MCF 10A (cell line): Measurements from ENCODE around the gene IGDCC3. TPM values are rescaled to one million over a fixed set of nuclear protein-coding genes. Genes with fewer than 3 reads are reported as not detected.

ENCODE experiments used
- BruUV-seq: library from RNA; stranded (reverse); fragments of 400-500 nt; replicated peaks from 2 replicates; lab custom pipeline; 2021; lab: Mats Ljungman, UMichigan
- CTCF ChIA-PET: fragments of 300-600 bp; sonication (Branson Sonifier 250); formaldehyde crosslinking; extraction: SDS; loops from one replicate; lab custom pipeline; 2021; ENCODE audit warnings: antibody characterized with exemption, inconsistent platforms; lab: Yijun Ruan, JAX
- POLR2A ChIA-PET: fragments of 300-600, 350-650 bp; sonication (Branson Sonifier 250); formaldehyde crosslinking; extraction: SDS; loops from one replicate; lab custom pipeline; 2020; ENCODE audit warnings: antibody characterized with exemption, inconsistent platforms; lab: Yijun Ruan, JAX
- DNase-seq: peaks from one replicate; pipeline ENCODE4 v3.0.0-alpha.2; 2018; ENCODE audit not compliant: unreplicated experiment
- H3K27ac Mint-ChIP-seq: one replicate; pipeline ENCODE4 v1.8.0; 2022; ENCODE audit warnings: mild to moderate bottlenecking, low read depth, mixed read lengths; ENCODE audit not compliant: unreplicated experiment
- H3K27me3 Mint-ChIP-seq: one replicate; pipeline ENCODE4 v1.8.0; 2022; ENCODE audit warnings: mixed read lengths; ENCODE audit not compliant: insufficient read depth, unreplicated experiment
- H3K36me3 Mint-ChIP-seq: one replicate; pipeline ENCODE4 v1.8.0; 2022; ENCODE audit warnings: mild to moderate bottlenecking, moderate library complexity, mixed read lengths; ENCODE audit not compliant: insufficient read depth, unreplicated experiment
- H3K4me1 Mint-ChIP-seq: one replicate; pipeline ENCODE4 v1.8.0; 2022; ENCODE audit warnings: mixed read lengths; ENCODE audit not compliant: insufficient read depth, unreplicated experiment
- H3K4me3 Mint-ChIP-seq: one replicate; pipeline ENCODE4 v1.8.0; 2022; ENCODE audit warnings: mild to moderate bottlenecking, moderate library complexity, mixed read lengths; ENCODE audit not compliant: unreplicated experiment
- H3K9me3 Mint-ChIP-seq: one replicate; pipeline ENCODE4 v1.8.0; 2022; ENCODE audit warnings: mixed read lengths; ENCODE audit not compliant: unreplicated experiment
- CTCF ChIP-seq: fragments of 200-600 bp; IDR thresholded peaks from one replicate; pipeline ENCODE4 v1.8.0; 2022; ENCODE audit warnings: antibody characterized with exemption, mild to moderate bottlenecking; ENCODE audit not compliant: unreplicated experiment
- intact Hi-C: fragments of 100-400 bp; cut with micrococcal nuclease; formaldehyde crosslinking; loops from 2 replicates; pipeline ENCODE4 v1.14.1; 2022
- total RNA-seq: library from RNA; stranded (reverse); gene quantifications from 2 replicates; pipeline ENCODE4 v1.2.3, GENCODE V29; 2022

IGDCC3 gene
- total RNA-seq, 1 experiment from 2014 or later = not detected

GRCh38 chr15:65416845-65417416 lies 39.1 kb upstream of the IGDCC3 start:
- TF ChIP-seq CTCF = no peak
- Mint-ChIP-seq H3K4me1 (peaks cover 2% of the 10 kb centered on the region), H3K9me3 (no peaks in the 10 kb centered on the region), H3K27ac (no peak overlapping the region), H3K4me3 (no peak overlapping the region), H3K36me3 (no peaks in the 10 kb centered on the region), H3K27me3 (peaks cover 16% of the 10 kb centered on the region)
- ChIA-PET CTCF (interaction anchor here (2.0 to 2.3 kb wide), 2 partner anchors 17 to 31 kb away, joined by 5 to 13 read pairs; no protein-coding TSS in a partner anchor), POLR2A (interaction anchor here (0.7 kb wide), 1 partner anchor 223 kb away, joined by 3 read pairs; no protein-coding TSS in a partner anchor)
- no peak for DNase-seq
- no TSS peak for BruUV-seq
- intact Hi-C loops = no loop called here

- no peak overlapping the region for H3K27ac Mint-ChIP-seq
- peaks cover 26% of the 10 kb centered on the region for H3K27me3 Mint-ChIP-seq
- H3K4me1 Mint-ChIP-seq = no peaks in the 10 kb centered on the region
- no peak for DNase-seq
- H3K9me3 Mint-ChIP-seq = no peaks in the 10 kb centered on the region
- ChIA-PET POLR2A (no interaction called here), CTCF (interaction anchor here (0.6 to 1.1 kb wide), 2 partner anchors 12 to 28 kb away, joined by 3 to 4 read pairs; no protein-coding TSS in a partner anchor)
- no peaks in the 10 kb centered on the region for H3K36me3 Mint-ChIP-seq
- H3K4me3 Mint-ChIP-seq = no peak overlapping the region
- TF ChIP-seq CTCF = no peak
- no TSS peak for BruUV-seq
- intact Hi-C loops = no loop called here
These were observed 37.2 kb upstream of the IGDCC3 start for GRCh38 chr15:65414841-65415621.

GRCh38 chr15:65413760-65414144 lies 36.0 kb upstream of the IGDCC3 start:
- CTCF ChIA-PET = interaction anchor here (0.6 to 1.2 kb wide), 4 partner anchors 14 to 104 kb away, joined by 3 to 5 read pairs (median 4); no protein-coding TSS in a partner anchor
- H3K27me3 Mint-ChIP-seq = peaks cover 33% of the 10 kb centered on the region
- no peak overlapping the region for H3K4me3 Mint-ChIP-seq
- intact Hi-C loops = no loop called here
- peaks cover 5% of the 10 kb centered on the region for H3K4me1 Mint-ChIP-seq
- POLR2A ChIA-PET = no interaction called here
- no peak for TF ChIP-seq CTCF
- no peaks in the 10 kb centered on the region for H3K36me3 Mint-ChIP-seq
- no peaks in the 10 kb centered on the region for H3K9me3 Mint-ChIP-seq
- no TSS peak for BruUV-seq
- no peak overlapping the region for H3K27ac Mint-ChIP-seq
- DNase-seq = no peak

- ChIA-PET CTCF (interaction anchor here (0.6 to 1.2 kb wide), 4 partner anchors 13 to 103 kb away, joined by 3 to 5 read pairs (median 4); no protein-coding TSS in a partner anchor), POLR2A (no interaction called here)
- Mint-ChIP-seq H3K4me3 (no peak overlapping the region), H3K27me3 (peaks cover 29% of the 10 kb centered on the region), H3K27ac (no peak overlapping the region), H3K36me3 (no peaks in the 10 kb centered on the region), H3K9me3 (no peaks in the 10 kb centered on the region), H3K4me1 (peaks cover 5% of the 10 kb centered on the region)
- no peak for TF ChIP-seq CTCF
- DNase-seq = no peak
- intact Hi-C loops = no loop called here
- BruUV-seq = no TSS peak
These were observed 35.4 kb upstream of the IGDCC3 start for GRCh38 chr15:65413051-65413759.
